ENCODE measurements around the gene B4GALNT4. TPM values are rescaled to one million over a fixed set of nuclear protein-coding genes. Genes with fewer than 3 reads are reported as not detected.

The B4GALNT4 gene
- total RNA-seq, 1 donor, result 2.2 TPM

- peaks cover 3% of the 10 kb centered on the region for H3K4me1 ChIP-seq (ENCODE audit: insufficient read depth, low read length)
- no peaks in the 10 kb centered on the region for H3K36me3 ChIP-seq (ENCODE audit: insufficient read depth, low read length)
- no peak for TF ChIP-seq CTCF (IDR thresholded peaks at IDR 0.05; ENCODE audit: extremely low read depth, low read depth, low read length)
- H3K79me2 ChIP-seq (ENCODE audit: insufficient read depth, low read length), result no peaks in the 10 kb centered on the region
- no peak overlapping the region for H3K4me2 ChIP-seq (ENCODE audit: insufficient read depth, low read length)
- no peak for DNase-seq (ENCODE audit: insufficient read length, low spot score, missing footprints)
- no peaks in the 10 kb centered on the region for H3K27me3 ChIP-seq (ENCODE audit: insufficient read depth, low read length)
- H3K9me3 ChIP-seq (ENCODE audit: low read depth, low read length), result no peaks in the 10 kb centered on the region
- no peak overlapping the region for H2AFZ ChIP-seq (ENCODE audit: low read length)
- no peak overlapping the region for H3K4me3 ChIP-seq (ENCODE audit: insufficient read depth, low read length)
- no peak overlapping the region for H3K27ac ChIP-seq (ENCODE audit: low read depth, low read length)
- no peaks in the 10 kb centered on the region for H4K20me1 ChIP-seq (ENCODE audit: insufficient read depth, low read length)
Measured at GRCh38 chr11:403021-403760, 33.9 kb downstream of the B4GALNT4 start.

GRCh38 chr11:403761-404431, 34.6 kb downstream of the B4GALNT4 start:
- no peak for TF ChIP-seq CTCF (IDR thresholded peaks at IDR 0.05; ENCODE audit: extremely low read depth, low read depth, low read length)
- H3K4me3 ChIP-seq (ENCODE audit: insufficient read depth, low read length), result no peak overlapping the region
- no peak overlapping the region for H2AFZ ChIP-seq (ENCODE audit: low read length)
- DNase-seq (ENCODE audit: insufficient read length, low spot score, missing footprints), result no peak
- peaks cover 3% of the 10 kb centered on the region for H3K4me1 ChIP-seq (ENCODE audit: insufficient read depth, low read length)
- H3K36me3 ChIP-seq (ENCODE audit: insufficient read depth, low read length), result no peaks in the 10 kb centered on the region
- no peaks in the 10 kb centered on the region for H4K20me1 ChIP-seq (ENCODE audit: insufficient read depth, low read length)
- H3K27me3 ChIP-seq (ENCODE audit: insufficient read depth, low read length), result no peaks in the 10 kb centered on the region
- H3K9me3 ChIP-seq (ENCODE audit: low read depth, low read length), result no peaks in the 10 kb centered on the region
- H3K4me2 ChIP-seq (ENCODE audit: insufficient read depth, low read length), result no peak overlapping the region
- no peaks in the 10 kb centered on the region for H3K79me2 ChIP-seq (ENCODE audit: insufficient read depth, low read length)
- H3K27ac ChIP-seq (ENCODE audit: low read depth, low read length), result no peak overlapping the region

GRCh38 chr11:404551-405264, 35.4 kb downstream of the B4GALNT4 start:
- no peak overlapping the region for H2AFZ ChIP-seq (ENCODE audit: low read length)
- no peak for DNase-seq (ENCODE audit: insufficient read length, low spot score, missing footprints)
- H3K4me3 ChIP-seq (ENCODE audit: insufficient read depth, low read length), result no peak overlapping the region
- H3K79me2 ChIP-seq (ENCODE audit: insufficient read depth, low read length), result no peaks in the 10 kb centered on the region
- no peaks in the 10 kb centered on the region for H3K36me3 ChIP-seq (ENCODE audit: insufficient read depth, low read length)
- no peaks in the 10 kb centered on the region for H3K27me3 ChIP-seq (ENCODE audit: insufficient read depth, low read length)
- no peak overlapping the region for H3K4me2 ChIP-seq (ENCODE audit: insufficient read depth, low read length)
- peaks cover 3% of the 10 kb centered on the region for H3K4me1 ChIP-seq (ENCODE audit: insufficient read depth, low read length)
- no peaks in the 10 kb centered on the region for H3K9me3 ChIP-seq (ENCODE audit: low read depth, low read length)
- no peak overlapping the region for H3K27ac ChIP-seq (ENCODE audit: low read depth, low read length)
- H4K20me1 ChIP-seq (ENCODE audit: insufficient read depth, low read length), result no peaks in the 10 kb centered on the region
- TF ChIP-seq CTCF (IDR thresholded peaks at IDR 0.05; ENCODE audit: extremely low read depth, low read depth, low read length), result no peak
